Endothelial cell (in vitro differentiated cells): ENCODE results near the gene PDGFRB. TPM values are rescaled to one million over a fixed set of nuclear protein-coding genes. Genes with fewer than 3 reads are reported as not detected.

Source experiments
- DNase-seq: peaks from one replicate; pipeline ENCODE4 v3.0.0; 2021; ENCODE audit warnings: low spot score
- H3K27ac Mint-ChIP-seq: one replicate; pipeline ENCODE4 v1.8.0; 2021; ENCODE audit warnings: mixed read lengths, inconsistent platforms; ENCODE audit not compliant: unreplicated experiment
- H3K27me3 Mint-ChIP-seq: one replicate; pipeline ENCODE4 v1.8.0; 2021; ENCODE audit warnings: mild to moderate bottlenecking, moderate library complexity, mixed read lengths, inconsistent platforms; ENCODE audit not compliant: unreplicated experiment
- H3K36me3 Mint-ChIP-seq: one replicate; pipeline ENCODE4 v1.8.0; 2021; ENCODE audit warnings: mild to moderate bottlenecking, low read depth, mixed read lengths, inconsistent platforms; ENCODE audit not compliant: unreplicated experiment
- H3K4me1 Mint-ChIP-seq: one replicate; pipeline ENCODE4 v1.8.0; 2021; ENCODE audit warnings: mild to moderate bottlenecking, mixed read lengths, inconsistent platforms; ENCODE audit not compliant: unreplicated experiment
- H3K4me3 Mint-ChIP-seq: one replicate; pipeline ENCODE4 v1.8.0; 2021; ENCODE audit warnings: mild to moderate bottlenecking, mixed read lengths, inconsistent platforms; ENCODE audit not compliant: unreplicated experiment
- H3K9me3 Mint-ChIP-seq: one replicate; pipeline ENCODE4 v1.8.0; 2021; ENCODE audit warnings: mixed read lengths, inconsistent platforms; ENCODE audit not compliant: unreplicated experiment
- total RNA-seq: library from RNA; stranded (reverse); fragmentation: NEBNext Ultra II Directional; extraction: Animal tissue kit (Norgen Biotek cat#: 25700); gene quantifications from one replicate; pipeline ENCODE4 v1.2.1, GENCODE V29; 2021; ENCODE audit not compliant: unreplicated experiment
- TF ChIP-seq, protein P1 (sequence below): fragments of 200-600 bp; sonication (generic); IDR thresholded peaks from one replicate; pipeline ENCODE4 v1.5.0; 2021; ENCODE audit warnings: antibody characterized with exemption; ENCODE audit not compliant: unreplicated experiment

Gene PDGFRB
- total RNA-seq, 1 donor from 2014 or later, result 23.7 TPM

GRCh38 chr5:150082889-150083288 lies 72.8 kb downstream of the PDGFRB start:
- Mint-ChIP-seq H3K9me3 (no peaks in the 10 kb centered on the region), H3K4me1 (peaks cover 59% of the 10 kb centered on the region), H3K27ac (peak overlapping the region; percentile 98), H3K27me3 (peaks cover 20% of the 10 kb centered on the region), H3K4me3 (peak overlapping the region; percentile 76), H3K36me3 (peaks cover 10% of the 10 kb centered on the region)
- peak; percentile 39 for DNase-seq
- TF ChIP-seq, protein P1, sequence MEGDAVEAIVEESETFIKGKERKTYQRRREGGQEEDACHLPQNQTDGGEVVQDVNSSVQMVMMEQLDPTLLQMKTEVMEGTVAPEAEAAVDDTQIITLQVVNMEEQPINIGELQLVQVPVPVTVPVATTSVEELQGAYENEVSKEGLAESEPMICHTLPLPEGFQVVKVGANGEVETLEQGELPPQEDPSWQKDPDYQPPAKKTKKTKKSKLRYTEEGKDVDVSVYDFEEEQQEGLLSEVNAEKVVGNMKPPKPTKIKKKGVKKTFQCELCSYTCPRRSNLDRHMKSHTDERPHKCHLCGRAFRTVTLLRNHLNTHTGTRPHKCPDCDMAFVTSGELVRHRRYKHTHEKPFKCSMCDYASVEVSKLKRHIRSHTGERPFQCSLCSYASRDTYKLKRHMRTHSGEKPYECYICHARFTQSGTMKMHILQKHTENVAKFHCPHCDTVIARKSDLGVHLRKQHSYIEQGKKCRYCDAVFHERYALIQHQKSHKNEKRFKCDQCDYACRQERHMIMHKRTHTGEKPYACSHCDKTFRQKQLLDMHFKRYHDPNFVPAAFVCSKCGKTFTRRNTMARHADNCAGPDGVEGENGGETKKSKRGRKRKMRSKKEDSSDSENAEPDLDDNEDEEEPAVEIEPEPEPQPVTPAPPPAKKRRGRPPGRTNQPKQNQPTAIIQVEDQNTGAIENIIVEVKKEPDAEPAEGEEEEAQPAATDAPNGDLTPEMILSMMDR, result no peak

DNA sequence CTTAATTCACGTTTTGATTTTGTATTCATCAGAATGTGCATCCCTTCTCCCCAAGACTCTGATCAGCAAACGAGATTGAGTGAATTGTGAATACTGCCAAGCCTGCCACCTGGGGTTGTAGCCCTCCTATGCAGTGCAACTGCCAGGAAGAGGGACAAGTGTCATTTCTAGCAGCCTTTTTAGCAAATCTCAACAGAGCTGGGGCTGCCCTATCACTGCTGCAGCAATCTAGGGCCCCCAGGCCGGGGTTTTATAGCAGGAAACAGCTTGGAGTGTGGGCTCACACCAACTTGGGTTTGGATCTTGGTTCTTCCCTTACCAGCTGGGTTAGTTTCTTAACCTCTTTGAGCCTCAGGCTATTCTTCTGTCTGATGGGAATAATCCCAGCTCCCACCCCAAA lies 73.3 kb downstream of the PDGFRB start:
- Mint-ChIP-seq H3K27ac (peak overlapping the region; percentile 98), H3K27me3 (peaks cover 20% of the 10 kb centered on the region), H3K4me1 (peaks cover 55% of the 10 kb centered on the region), H3K4me3 (no peak overlapping the region), H3K36me3 (peaks cover 10% of the 10 kb centered on the region), H3K9me3 (no peaks in the 10 kb centered on the region)
- TF ChIP-seq, protein P1, result no peak
- no peak for DNase-seq

DNA sequence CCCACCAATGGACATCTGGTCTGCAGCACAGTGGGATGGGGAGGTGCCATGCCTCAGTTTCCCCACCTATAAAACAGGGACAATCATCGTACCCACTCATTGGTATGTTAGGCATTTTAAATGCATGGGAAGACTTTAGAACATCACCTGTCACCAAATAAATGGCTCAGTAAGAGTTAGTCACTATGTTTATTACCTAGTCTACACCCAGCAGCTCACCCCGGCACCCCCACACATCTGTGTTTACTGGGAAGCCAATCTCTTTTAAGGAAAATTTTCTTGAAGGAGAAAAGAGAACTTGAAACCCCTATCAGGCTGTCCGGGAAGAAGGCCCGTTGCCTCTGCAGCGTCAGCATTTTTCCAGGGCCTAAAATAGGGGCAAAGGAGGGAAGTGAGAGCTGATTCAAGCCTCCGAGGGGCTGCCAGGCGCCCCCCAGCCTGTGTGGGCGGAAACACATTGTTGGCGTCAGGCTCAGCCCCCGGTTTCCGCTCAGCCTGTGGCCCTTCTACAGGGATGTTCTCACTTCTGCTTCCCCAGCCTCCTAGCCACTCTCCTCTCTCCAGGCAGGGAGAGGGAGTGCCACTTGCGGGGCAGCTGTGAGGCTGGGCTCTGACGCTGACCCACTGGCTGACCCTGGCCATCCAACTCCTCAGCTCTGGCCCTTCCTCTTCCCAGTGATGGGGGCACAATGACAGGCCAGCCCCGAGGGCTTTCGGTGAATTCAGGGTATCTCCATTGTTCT lies 73.9 kb downstream of the PDGFRB start:
- peaks cover 20% of the 10 kb centered on the region for H3K27me3 Mint-ChIP-seq
- no peak overlapping the region for H3K4me3 Mint-ChIP-seq
- peaks cover 10% of the 10 kb centered on the region for H3K36me3 Mint-ChIP-seq
- peaks cover 49% of the 10 kb centered on the region for H3K4me1 Mint-ChIP-seq
- H3K27ac Mint-ChIP-seq, result peak overlapping the region; percentile 98
- H3K9me3 Mint-ChIP-seq, result no peaks in the 10 kb centered on the region
- TF ChIP-seq, protein P1, result no peak
- DNase-seq, result peak; percentile 27

GRCh38 chr5:150080696-150081435 lies 74.8 kb downstream of the PDGFRB start:
- DNase-seq, result no peak
- Mint-ChIP-seq H3K27ac (peak overlapping the region; percentile 98), H3K9me3 (no peaks in the 10 kb centered on the region), H3K36me3 (peaks cover 10% of the 10 kb centered on the region), H3K4me1 (peaks cover 43% of the 10 kb centered on the region), H3K4me3 (no peak overlapping the region), H3K27me3 (peaks cover 20% of the 10 kb centered on the region)
- TF ChIP-seq, protein P1, result no peak
